Iris pigment epithelial cell (primary cell): ENCODE results near the gene INHBC.

Experiments used
- DNase-seq: peaks from one replicate; pipeline ENCODE4 v3.0.0-alpha.2; 2011; ENCODE audit warnings: low read depth

Gene INHBC

DNA sequence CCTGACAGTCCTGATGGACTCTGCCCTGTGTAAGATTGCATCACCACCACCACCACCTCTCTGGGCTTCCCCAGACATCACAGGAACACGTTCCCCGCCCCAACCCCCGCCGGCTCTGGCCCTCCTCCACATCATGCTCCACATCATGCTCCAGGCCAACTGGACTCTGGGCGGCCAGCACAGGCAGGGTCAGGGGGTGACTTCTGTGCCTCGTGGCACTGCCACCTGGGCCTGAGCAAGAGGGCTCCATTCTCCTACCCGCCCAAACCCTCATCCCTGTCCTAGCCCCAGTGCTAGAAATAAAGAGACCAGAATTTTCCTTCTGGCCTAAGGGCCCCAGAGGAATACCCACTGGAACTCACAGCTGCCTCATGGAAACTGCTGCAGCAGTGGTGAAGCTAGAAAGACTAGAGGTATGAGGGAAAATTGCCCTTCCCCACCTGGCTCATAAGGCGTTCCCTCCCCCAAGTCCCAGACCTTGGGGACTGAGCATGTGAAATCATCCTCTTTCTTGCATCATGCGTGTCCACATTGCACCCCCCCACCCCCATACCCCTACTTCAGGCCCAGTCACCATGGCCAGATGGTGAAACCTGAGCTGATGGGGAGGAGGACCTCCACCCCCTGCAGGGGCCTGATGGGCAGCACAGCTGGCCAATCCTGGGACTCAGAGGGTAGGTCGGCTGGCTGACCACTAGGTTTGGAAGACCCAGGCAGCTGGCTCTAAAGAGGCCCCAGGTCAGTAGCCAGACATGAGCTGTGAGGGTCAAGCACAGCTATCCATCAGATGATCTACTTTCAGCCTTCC, 20.2 kb downstream of the INHBC start, which contains the start of gene INHBE:
Gene INHBE, plus strand, starts transcription at position 742 of the 808 bp plus-strand sequence. CDS start 230 bp downstream, outside the sequence.
- DNase-seq = peak; percentile 85

DNA sequence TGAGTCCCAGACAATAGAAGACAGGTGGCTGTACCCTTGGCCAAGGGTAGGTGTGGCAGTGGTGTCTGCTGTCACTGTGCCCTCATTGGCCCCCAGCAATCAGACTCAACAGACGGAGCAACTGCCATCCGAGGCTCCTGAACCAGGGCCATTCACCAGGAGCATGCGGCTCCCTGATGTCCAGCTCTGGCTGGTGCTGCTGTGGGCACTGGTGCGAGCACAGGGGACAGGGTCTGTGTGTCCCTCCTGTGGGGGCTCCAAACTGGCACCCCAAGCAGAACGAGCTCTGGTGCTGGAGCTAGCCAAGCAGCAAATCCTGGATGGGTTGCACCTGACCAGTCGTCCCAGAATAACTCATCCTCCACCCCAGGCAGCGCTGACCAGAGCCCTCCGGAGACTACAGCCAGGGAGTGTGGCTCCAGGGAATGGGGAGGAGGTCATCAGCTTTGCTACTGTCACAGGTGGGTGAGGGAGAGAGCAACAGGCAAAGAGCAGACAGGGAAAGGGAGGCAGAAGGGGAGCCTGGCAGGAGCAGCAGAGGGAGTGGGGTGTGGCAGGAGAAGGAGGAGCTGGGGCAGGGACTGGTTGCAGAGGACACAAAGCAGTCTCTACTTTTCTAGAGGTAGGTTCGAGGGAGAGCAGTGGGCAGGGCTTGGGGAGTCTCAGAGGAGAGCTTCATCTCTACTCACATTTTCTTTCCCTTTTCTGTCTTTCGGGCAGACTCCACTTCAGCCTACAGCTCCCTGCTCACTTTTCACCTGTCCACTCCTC, 21.0 kb downstream of the INHBC start:
- no peak for DNase-seq

- DNase-seq = peak; percentile 28
Measured at GRCh38 chr12:57456145-57456700, 21.6 kb downstream of the INHBC start.

DNA sequence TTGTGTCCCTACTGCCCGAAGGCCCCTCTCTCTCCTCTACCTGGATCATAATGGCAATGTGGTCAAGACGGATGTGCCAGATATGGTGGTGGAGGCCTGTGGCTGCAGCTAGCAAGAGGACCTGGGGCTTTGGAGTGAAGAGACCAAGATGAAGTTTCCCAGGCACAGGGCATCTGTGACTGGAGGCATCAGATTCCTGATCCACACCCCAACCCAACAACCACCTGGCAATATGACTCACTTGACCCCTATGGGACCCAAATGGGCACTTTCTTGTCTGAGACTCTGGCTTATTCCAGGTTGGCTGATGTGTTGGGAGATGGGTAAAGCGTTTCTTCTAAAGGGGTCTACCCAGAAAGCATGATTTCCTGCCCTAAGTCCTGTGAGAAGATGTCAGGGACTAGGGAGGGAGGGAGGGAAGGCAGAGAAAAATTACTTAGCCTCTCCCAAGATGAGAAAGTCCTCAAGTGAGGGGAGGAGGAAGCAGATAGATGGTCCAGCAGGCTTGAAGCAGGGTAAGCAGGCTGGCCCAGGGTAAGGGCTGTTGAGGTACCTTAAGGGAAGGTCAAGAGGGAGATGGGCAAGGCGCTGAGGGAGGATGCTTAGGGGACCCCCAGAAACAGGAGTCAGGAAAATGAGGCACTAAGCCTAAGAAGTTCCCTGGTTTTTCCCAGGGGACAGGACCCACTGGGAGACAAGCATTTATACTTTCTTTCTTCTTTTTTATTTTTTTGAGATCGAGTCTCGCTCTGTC, 22.3 kb downstream of the INHBC start:
- DNase-seq = no peak

DNA sequence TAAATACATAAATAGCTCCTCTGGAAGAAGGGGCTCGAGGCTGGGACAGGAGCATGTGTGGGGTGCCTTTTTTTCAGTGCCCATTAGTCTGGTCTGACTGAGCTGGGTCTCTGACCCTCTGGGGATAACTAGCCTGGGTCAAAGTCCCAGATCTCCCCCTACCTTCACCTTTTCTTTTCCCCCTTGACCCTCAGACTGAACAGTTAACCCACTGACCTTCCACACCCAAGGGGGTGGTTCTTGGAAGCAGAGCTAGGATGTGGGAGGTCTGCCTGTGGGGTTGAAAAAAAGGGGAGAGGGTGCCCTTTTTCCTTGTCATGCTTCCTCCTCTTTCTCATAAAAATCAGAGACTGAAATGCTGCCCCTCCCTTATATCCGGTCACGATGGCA, 24.1 kb downstream of the INHBC start:
- no peak for DNase-seq

DNA sequence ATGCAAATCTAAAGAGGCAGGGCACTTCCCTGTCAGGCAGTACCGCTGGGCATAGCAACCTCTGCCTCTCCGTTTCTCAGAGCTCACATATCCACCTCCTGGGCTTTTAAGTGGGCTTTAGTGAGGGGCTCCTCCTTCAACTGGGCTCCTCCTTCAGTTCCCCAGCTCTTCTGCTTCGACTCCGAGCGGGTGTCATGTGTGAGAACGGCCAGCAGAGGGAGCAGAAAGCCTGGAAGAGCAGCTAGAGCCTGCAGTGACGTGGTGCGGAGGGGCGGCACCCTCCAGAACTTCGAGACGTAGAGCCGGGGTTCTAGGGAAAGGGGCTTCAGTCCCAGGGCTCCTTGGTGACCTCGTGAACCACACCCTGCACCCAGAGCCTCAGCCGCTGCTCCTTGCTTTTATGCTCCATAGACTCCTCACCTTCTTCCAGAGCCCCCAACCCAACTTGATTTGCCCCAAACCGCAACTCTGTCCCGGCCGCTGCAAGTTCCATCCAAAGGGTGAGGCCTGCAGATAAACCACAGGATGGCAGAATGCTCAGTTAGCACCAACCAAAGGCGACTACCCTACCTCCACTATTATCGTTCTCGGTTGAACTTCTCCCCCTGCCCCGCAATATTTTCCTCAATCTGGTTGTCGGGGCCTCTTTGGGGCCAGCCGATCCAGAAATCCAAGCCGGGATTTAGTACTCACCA, 24.6 kb downstream of the INHBC start:
- DNase-seq = peak; percentile 96

- no peak for DNase-seq
Measured at GRCh38 chr12:57459750-57460467, 25.3 kb downstream of the INHBC start, which contains the start of gene GLI1. GLI1 (plus strand) TSS chr12:57459785; CDS start chr12:57463692, 3,907 bp downstream.

GRCh38 chr12:57460468-57460784, 25.8 kb downstream of the INHBC start:
- no peak for DNase-seq

DNA sequence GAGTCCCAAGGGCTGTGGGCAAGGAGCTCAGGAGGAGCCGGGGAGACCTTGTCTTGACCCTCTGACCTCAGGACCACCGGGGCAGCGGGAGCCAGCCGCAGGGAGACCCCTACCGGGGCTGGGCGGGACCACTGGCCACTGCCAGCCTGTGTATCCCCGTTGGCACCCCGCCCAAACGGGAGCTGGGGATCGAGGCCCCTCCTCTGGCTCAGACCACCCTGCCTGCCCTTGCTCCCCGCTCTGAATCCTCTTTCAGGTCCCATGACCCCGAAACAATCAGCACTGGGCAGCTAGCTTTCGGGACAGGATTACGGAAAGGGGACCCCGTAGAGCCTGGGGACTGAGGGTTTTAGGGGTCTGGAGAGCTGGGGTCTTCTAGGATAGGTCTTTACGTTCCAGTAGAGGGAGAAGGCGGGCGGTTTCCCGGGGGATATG, 26.3 kb downstream of the INHBC start:
- no peak for DNase-seq

DNA sequence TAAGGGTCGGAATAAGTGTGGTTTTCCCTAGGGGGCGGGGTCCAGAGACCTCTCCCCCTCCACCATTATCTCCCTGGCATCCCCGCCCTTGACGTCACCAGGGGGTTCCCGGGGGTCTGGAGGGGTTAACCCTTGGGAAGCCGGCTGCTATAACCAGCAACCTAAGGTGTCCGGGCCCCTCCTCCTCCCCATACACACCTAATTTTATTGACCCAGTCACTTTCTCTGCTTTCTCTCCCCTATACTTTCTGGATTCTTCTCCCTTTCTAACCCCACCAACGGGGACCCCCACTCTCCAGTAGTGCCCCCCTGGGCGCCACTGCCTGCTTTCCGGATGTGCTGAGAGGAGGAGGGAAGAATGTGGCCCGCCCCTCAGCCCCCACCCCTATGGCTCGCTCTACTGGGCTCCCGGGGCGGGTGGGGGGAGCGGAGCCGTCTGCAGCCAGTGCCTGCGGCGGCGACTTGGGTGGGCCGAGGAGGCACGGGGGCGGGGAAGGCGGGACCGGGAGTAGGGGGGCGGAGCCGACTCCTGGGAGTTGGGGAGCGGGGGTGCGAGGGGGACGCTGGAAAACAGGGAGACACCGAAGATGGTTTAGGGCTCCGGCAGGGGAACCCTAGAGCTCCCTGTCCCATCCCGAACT, 26.8 kb downstream of the INHBC start:
- DNase-seq = peak; percentile 37

GRCh38 chr12:57461917-57462250, 27.3 kb downstream of the INHBC start:
- DNase-seq = peak; percentile 21

DNA sequence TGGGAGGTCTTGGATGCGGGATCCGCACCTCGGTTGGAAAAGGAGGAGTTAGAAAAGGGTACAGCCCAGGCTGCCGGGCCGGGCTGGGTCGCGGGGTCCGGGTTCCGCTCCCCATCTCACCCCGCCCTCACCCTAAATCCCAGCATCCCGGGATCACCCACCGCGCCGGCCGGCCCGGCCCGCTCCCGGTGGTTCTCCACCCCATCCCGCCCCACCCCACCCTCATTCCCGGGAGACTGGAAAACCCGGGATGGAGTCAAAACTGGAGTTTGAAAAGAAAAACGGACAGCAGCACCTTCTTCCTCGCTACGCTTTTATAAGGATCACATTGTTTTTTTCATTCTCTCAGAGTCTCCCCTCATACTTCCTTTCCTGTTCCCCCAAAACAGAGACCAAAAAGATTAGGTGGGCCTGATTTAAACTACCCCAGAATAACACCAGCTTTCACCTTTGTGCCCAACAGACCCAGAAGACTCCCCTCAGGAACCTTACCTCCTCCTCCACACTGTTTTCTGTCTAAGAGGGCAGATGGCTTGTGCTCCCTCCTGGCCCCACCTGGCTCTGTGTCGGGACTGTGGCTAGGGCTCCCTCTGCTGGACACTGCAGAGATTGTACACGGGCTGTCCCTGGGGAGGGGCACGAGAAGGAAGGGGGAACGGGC, 27.8 kb downstream of the INHBC start:
- peak; percentile 80 for DNase-seq

DNA sequence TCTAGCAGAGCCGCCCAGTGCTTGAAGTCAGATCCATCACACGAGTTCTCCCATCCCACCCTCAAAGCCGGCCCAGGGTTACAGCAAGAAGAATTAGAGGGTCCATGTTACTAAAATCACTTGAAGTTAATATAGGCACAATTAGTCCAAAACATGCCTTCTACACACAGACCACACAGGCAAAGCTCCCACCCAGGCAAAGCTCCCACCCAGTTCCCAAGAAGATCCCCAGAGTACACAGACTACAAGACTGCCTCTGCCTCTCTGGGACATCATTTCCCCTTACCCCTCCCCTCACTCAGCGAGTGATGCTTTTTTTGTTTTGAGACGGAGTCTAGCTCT, 28.3 kb downstream of the INHBC start:
- DNase-seq = no peak

- no peak for DNase-seq
Measured at GRCh38 chr12:57464569-57464968, 30.0 kb downstream of the INHBC start.

- DNase-seq = no peak
Measured at GRCh38 chr12:57465030-57465746, 30.6 kb downstream of the INHBC start.

DNA sequence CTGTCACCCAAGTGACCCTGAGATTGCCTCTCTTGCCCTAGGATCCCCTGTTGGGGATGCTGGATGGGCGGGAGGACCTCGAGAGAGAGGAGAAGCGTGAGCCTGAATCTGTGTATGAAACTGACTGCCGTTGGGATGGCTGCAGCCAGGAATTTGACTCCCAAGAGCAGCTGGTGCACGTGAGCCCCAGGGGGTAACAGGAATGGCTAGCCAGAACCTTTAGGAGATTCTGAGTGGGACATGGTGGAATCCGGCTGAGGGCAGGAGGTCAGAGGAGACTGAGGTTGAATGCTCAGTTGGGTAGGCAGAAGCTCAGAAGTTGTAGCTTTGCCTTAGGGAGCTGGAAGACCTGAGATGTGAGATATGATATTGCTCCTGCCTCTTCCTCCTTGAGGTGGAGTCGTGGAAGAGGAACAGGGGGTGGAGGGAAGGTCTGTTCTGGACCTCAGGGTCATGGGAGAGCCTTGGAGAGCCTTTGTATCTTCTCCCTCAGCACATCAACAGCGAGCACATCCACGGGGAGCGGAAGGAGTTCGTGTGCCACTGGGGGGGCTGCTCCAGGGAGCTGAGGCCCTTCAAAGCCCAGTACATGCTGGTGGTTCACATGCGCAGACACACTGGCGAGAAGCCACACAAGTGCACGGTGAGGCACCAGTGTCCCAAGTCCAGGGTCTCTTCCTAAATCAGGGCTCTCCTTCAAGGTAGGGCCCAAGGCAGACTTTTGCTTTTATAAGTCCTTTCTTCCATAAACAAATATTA, 31.3 kb downstream of the INHBC start:
- no peak for DNase-seq

GRCh38 chr12:57467212-57467874, 32.8 kb downstream of the INHBC start:
- DNase-seq = no peak

DNA sequence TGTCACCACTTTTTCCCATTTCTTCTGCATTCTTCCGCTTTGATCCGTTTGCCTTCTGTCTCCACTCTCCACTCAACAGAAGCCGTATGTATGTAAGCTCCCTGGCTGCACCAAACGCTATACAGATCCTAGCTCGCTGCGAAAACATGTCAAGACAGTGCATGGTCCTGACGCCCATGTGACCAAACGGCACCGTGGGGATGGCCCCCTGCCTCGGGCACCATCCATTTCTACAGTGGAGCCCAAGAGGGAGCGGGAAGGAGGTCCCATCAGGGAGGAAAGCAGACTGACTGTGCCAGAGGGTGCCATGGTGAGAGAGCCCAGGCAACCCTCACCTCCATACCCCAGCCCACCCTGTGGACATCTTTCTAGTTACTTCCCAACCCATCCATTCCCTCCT, 33.3 kb downstream of the INHBC start:
- no peak for DNase-seq
